ENCODE measurements around the gene CUL3.

DNA sequence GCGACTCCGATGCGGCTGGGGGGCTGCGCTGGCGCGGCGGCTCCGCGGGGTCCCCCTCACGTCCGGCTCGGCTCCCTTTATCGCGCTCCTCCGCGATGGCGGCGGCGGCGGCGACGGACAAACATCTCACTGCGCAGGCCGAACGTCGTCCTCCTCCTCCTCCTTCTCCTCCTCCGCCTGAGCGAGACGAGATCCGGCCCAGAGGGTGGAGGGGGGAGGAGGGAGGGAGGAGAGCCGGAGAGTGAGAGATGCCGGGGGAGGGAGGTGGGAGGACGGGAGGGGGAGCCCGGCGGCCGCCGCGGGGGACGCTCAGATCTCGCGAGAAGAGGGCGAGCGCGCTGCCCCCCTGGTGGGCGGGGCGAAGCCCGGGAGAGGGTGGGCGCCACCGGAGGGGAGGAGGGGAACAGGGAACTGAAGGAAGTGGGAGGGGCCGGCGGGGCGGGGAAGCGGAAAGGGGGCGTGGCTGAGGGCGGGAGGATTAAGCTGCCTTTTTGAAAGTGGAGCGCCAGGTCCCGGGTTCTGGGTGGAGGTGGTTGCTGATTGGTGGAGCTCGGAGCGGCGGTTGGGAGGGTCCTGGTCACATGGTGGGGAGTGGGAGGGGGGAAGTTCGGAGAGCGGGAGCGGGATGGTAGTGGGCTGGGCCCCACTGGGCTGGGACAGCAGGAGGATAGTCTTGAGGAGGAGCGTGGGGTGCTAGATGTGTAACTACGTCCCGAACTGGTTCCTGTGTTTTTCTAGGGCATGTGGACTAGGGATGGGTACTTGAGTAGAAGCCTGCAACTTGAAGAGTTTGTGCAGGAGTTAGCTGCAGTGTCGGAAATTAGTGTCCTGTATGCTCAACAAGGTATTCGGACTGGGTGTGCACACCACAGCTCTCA is at the start of gene CUL3:
- TF ChIP-seq, protein P1, sequence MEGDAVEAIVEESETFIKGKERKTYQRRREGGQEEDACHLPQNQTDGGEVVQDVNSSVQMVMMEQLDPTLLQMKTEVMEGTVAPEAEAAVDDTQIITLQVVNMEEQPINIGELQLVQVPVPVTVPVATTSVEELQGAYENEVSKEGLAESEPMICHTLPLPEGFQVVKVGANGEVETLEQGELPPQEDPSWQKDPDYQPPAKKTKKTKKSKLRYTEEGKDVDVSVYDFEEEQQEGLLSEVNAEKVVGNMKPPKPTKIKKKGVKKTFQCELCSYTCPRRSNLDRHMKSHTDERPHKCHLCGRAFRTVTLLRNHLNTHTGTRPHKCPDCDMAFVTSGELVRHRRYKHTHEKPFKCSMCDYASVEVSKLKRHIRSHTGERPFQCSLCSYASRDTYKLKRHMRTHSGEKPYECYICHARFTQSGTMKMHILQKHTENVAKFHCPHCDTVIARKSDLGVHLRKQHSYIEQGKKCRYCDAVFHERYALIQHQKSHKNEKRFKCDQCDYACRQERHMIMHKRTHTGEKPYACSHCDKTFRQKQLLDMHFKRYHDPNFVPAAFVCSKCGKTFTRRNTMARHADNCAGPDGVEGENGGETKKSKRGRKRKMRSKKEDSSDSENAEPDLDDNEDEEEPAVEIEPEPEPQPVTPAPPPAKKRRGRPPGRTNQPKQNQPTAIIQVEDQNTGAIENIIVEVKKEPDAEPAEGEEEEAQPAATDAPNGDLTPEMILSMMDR (IDR thresholded peaks at IDR 0.05), result no peak
- TF ChIP-seq POLR2AphosphoS5 (IDR thresholded peaks at IDR 0.05) (peak; percentile 84 to 97 (median 95)), POLR2A (IDR thresholded peaks at IDR 0.05) (peak in 2 of 4 donors; percentile 34 to 50), EP300 (IDR thresholded peaks at IDR 0.05) (no peak)

All from stomach (tissue), 4 donors.